OCI-LY7 (cell line): ENCODE data around the gene DDX39A.

Experiments
- EZH2phosphoT487 ChIP-seq: fragments of 200-600 bp; sonication (generic); IDR thresholded peaks from 2 replicates; pipeline ENCODE4 v1.6.1; 2018; ENCODE audit warnings: low read depth, borderline replicate concordance, mild to moderate bottlenecking, mixed run types, antibody characterized with exemption, low read length, moderate library complexity, mixed read lengths
- TF ChIP-seq, protein P1 (sequence below): fragments of 200-600 bp; sonication (generic); conservative IDR thresholded peaks from 2 replicates; pipeline ENCODE4 v1.5.1; 2014; ENCODE audit warnings: mild to moderate bottlenecking, antibody characterized with exemption, low read length, moderate library complexity, mixed read lengths

DNA sequence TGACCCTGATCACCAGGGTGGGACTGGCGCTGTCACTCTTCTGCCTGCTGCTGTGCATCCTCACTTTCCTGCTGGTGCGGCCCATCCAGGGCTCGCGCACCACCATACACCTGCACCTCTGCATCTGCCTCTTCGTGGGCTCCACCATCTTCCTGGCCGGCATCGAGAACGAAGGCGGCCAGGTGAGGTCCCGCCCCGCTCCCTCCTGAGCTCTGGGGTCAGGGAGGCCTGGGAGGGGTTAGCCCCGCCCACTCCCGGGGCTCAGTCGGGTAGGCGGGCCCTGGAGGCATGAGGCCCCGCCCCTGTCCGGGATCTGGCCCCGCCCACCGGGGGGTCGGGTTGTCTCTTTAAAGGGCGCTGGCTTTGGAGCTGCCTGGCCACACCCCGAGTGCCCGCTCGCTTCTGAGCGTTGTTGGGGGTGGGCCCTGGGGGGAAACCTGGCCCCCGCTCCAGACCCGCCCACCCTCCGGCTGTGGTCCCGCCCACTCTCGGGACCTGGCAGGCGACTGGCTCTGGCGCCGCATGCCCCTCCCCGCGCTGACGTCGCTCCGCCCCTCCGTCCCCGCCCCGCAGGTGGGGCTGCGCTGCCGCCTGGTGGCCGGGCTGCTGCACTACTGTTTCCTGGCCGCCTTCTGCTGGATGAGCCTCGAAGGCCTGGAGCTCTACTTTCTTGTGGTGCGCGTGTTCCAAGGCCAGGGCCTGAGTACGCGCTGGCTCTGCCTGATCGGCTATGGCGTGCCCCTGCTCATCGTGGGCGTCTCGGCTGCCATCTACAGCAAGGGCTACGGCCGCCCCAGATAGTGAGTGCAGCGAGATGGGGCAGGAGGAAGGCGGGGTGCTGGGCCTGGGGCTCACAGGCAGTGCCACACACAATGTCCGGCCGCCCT lies 13.1 kb downstream of the DDX39A start:
- TF ChIP-seq, protein P1, sequence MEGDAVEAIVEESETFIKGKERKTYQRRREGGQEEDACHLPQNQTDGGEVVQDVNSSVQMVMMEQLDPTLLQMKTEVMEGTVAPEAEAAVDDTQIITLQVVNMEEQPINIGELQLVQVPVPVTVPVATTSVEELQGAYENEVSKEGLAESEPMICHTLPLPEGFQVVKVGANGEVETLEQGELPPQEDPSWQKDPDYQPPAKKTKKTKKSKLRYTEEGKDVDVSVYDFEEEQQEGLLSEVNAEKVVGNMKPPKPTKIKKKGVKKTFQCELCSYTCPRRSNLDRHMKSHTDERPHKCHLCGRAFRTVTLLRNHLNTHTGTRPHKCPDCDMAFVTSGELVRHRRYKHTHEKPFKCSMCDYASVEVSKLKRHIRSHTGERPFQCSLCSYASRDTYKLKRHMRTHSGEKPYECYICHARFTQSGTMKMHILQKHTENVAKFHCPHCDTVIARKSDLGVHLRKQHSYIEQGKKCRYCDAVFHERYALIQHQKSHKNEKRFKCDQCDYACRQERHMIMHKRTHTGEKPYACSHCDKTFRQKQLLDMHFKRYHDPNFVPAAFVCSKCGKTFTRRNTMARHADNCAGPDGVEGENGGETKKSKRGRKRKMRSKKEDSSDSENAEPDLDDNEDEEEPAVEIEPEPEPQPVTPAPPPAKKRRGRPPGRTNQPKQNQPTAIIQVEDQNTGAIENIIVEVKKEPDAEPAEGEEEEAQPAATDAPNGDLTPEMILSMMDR: peak; percentile 59; the same call in 1 of the 2 replicates
- TF ChIP-seq EZH2phosphoT487: no peak
